Measurements from ENCODE around the gene TMTC3. TPM values are rescaled to one million over a fixed set of nuclear protein-coding genes. Genes with fewer than 3 reads are reported as not detected.

The TMTC3 gene
- total and polyA plus RNA-seq, 2 of the 4 experiments (the other 2 are of a cell fraction), result 3.7 to 44.3 TPM

DNA sequence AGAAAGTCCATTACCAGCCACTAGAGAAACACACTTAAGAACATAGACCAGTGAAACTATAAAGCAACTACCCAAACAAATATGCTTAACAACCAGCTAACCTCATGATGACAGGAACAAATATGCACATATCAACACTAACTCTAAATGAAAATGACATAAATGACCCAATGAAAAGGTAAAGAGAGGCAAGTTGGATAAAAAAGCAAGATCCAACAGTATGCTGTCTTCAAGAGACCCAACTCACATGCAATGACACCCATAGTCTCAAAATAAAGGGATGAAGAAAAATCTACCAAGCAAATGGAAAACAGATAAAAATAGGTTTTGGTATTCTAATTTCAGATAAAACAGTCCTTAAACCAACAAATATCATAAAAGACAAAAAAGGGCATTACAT is 77.8 kb downstream of the TMTC3 start:
- Histone ChIP-seq H3K4ac (ENCODE audit: low read depth, low read length) (no peak overlapping the region), H3K14ac (replicated peaks; ENCODE audit: low read depth, low read length) (no peak overlapping the region), H2BK20ac (ENCODE audit: low read depth, low read length) (no peak overlapping the region), H3K18ac (ENCODE audit: low read depth, low read length) (no peak overlapping the region), H3K27me3 (ENCODE audit: control insufficient read depth, insufficient read depth, low read length) (no peaks in the 10 kb centered on the region), H2AK9ac (replicated peaks; ENCODE audit: low read depth, low read length, poor library complexity) (no peak overlapping the region), H3K9me1 (ENCODE audit: insufficient read depth, low read length) (no peaks in the 10 kb centered on the region), H3K9me3 (ENCODE audit: control insufficient read depth, insufficient read depth, low read length) (peaks cover 9% of the 10 kb centered on the region), H2AK5ac (ENCODE audit: low read depth, low read length) (no peak overlapping the region), H3K9ac (ENCODE audit: low read depth, low read length) (no peak overlapping the region), H3K4me2 (ENCODE audit: low read depth, low read length) (no peak overlapping the region), H3K27ac (ENCODE audit: insufficient read depth, low read length) (no peak overlapping the region), H3K23ac (ENCODE audit: low read depth, low read length) (no peak overlapping the region), H2AFZ (replicated peaks; ENCODE audit: low read length, poor library complexity) (no peak overlapping the region), H4K5ac (ENCODE audit: low read depth, low read length) (no peak overlapping the region), H3K36me3 (ENCODE audit: control insufficient read depth, insufficient read depth, low read length) (no peaks in the 10 kb centered on the region), H3K56ac (ENCODE audit: extremely low read depth, insufficient read depth, low read length) (no peak overlapping the region), H4K8ac (ENCODE audit: low read depth in 2 of 2, low read length in 2 of 2) (no peak overlapping the region), H4K20me1 (ENCODE audit: insufficient read depth, low read length) (no peaks in the 10 kb centered on the region), H3K4me3 (ENCODE audit: insufficient read depth, low read depth, low read length) (no peak overlapping the region), H2BK120ac (ENCODE audit: low read depth, low read length) (no peak overlapping the region), H3K79me1 (ENCODE audit: low read depth in 1 of 2, low read length in 2 of 2) (no peaks in the 10 kb centered on the region), H2BK5ac (ENCODE audit: low read depth, low read length, poor library complexity, severe bottlenecking) (no peak overlapping the region), H4K91ac (ENCODE audit: insufficient read depth, low read depth, low read length) (no peak overlapping the region), H2BK15ac (ENCODE audit: low read depth, low read length) (no peak overlapping the region), H3K4me1 (ENCODE audit: control insufficient read depth, insufficient read depth, low read length) (no peaks in the 10 kb centered on the region)
- POLR2A ChIA-PET (ENCODE audit: unreplicated experiment), result no interaction called here
- ATAC-seq (ENCODE audit: low read depth), result no peak
- BruUV-seq (replicated peaks), result no TSS peak
- in situ Hi-C loops (cut with MboI; ENCODE audit: low sequenced_read_pairs) (no loop called here), intact Hi-C loops (cut with micrococcal nuclease) (no loop called here), dilution Hi-C loops (cut with HindIII; ENCODE audit: low sequenced_read_pairs, unreplicated experiment) (no loop called here)
- TF ChIP-seq BHLHE40 (IDR thresholded peaks at IDR 0.05; ENCODE audit: low read depth, low read length) (no peak), NFE2L2 (IDR thresholded peaks at IDR 0.05; ENCODE audit: low read depth, low read length) (no peak), RCOR1 (IDR thresholded peaks at IDR 0.05; ENCODE audit: insufficient replicate concordance, low read length) (no peak), MAZ (IDR thresholded peaks at IDR 0.05; ENCODE audit: borderline replicate concordance, low read depth, low read length) (no peak), CEBPB (IDR thresholded peaks at IDR 0.05; ENCODE audit: low read depth, low read length) (no peak), RFX5 (IDR thresholded peaks at IDR 0.05; ENCODE audit: low read depth, low read length) (no peak), CHD1 (IDR thresholded peaks at IDR 0.05; ENCODE audit: low read depth, low read length) (no peak), POLR2A (IDR thresholded peaks at IDR 0.05; ENCODE audit: low read depth, low read length) (no peak), MXI1 (IDR thresholded peaks at IDR 0.05; ENCODE audit: borderline replicate concordance, low read depth, low read length) (no peak), FOS (IDR thresholded peaks at IDR 0.05; ENCODE audit: low read depth, low read length) (no peak)
- TF ChIP-seq, protein P1, sequence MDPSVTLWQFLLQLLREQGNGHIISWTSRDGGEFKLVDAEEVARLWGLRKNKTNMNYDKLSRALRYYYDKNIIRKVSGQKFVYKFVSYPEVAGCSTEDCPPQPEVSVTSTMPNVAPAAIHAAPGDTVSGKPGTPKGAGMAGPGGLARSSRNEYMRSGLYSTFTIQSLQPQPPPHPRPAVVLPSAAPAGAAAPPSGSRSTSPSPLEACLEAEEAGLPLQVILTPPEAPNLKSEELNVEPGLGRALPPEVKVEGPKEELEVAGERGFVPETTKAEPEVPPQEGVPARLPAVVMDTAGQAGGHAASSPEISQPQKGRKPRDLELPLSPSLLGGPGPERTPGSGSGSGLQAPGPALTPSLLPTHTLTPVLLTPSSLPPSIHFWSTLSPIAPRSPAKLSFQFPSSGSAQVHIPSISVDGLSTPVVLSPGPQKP (IDR thresholded peaks at IDR 0.05; ENCODE audit: borderline replicate concordance, low read depth, low read length), result no peak
- TF ChIP-seq, protein P2, sequence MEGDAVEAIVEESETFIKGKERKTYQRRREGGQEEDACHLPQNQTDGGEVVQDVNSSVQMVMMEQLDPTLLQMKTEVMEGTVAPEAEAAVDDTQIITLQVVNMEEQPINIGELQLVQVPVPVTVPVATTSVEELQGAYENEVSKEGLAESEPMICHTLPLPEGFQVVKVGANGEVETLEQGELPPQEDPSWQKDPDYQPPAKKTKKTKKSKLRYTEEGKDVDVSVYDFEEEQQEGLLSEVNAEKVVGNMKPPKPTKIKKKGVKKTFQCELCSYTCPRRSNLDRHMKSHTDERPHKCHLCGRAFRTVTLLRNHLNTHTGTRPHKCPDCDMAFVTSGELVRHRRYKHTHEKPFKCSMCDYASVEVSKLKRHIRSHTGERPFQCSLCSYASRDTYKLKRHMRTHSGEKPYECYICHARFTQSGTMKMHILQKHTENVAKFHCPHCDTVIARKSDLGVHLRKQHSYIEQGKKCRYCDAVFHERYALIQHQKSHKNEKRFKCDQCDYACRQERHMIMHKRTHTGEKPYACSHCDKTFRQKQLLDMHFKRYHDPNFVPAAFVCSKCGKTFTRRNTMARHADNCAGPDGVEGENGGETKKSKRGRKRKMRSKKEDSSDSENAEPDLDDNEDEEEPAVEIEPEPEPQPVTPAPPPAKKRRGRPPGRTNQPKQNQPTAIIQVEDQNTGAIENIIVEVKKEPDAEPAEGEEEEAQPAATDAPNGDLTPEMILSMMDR (conservative IDR thresholded peaks at IDR 0.05; ENCODE audit: low read depth, low read length), result no peak
- TF ChIP-seq, protein P3, sequence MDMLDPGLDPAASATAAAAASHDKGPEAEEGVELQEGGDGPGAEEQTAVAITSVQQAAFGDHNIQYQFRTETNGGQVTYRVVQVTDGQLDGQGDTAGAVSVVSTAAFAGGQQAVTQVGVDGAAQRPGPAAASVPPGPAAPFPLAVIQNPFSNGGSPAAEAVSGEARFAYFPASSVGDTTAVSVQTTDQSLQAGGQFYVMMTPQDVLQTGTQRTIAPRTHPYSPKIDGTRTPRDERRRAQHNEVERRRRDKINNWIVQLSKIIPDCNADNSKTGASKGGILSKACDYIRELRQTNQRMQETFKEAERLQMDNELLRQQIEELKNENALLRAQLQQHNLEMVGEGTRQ (IDR thresholded peaks at IDR 0.05; ENCODE audit: low read depth, low read length), result no peak
- CTCF ChIA-PET, result interaction anchor here (0.6 kb wide), 1 partner anchor 56 kb away, joined by 3 read pairs; no protein-coding TSS in a partner anchor
- DNase-seq, result no peak

Data from IMR-90 (cell line).